Keratinocyte (primary cell): ENCODE measurements around the gene FAM78A. TPM values are rescaled to one million over a fixed set of nuclear protein-coding genes. Genes with fewer than 3 reads are reported as not detected.
A peak's percentile ranks its signal among the peaks of the same experiment; 100 is the strongest.

ENCODE experiments used
- DNase-seq: peaks from one replicate; pipeline ENCODE4 v3.0.0-alpha.2; 2011; ENCODE audit warnings: low read depth, missing footprints, low spot score
- FAIRE-seq: peaks from 2 replicates; lab custom pipeline; 2011; peaks lifted over from hg19 to GRCh38; lab: Jason Lieb, UNC
- H2AFZ ChIP-seq: 2 replicates; pipeline ENCODE4 v1.6.0; 2012; ENCODE audit warnings: low read length, control low read depth, inconsistent platforms; ENCODE audit not compliant: control insufficient read depth
- H3K27ac ChIP-seq: 2 replicates; pipeline ENCODE4 v1.5.1; 2011; ENCODE audit warnings: low read length; ENCODE audit not compliant: control insufficient read depth, insufficient read depth
- H3K27me3 ChIP-seq: 3 replicates; pipeline ENCODE4 v1.6.0; 2011; ENCODE audit warnings: low read length; ENCODE audit not compliant: control insufficient read depth, insufficient read depth; ENCODE audit errors: extremely low read depth
- H3K36me3 ChIP-seq, 2 experiments: 2 replicates in 1 of 2; 3 replicates in 1 of 2; pipeline ENCODE4 v1.5.1; 2011; ENCODE audit warnings: low read length in 2 of 2, mild to moderate bottlenecking in 1 of 2; ENCODE audit not compliant: control insufficient read depth in 2 of 2, insufficient read depth in 2 of 2; ENCODE audit errors: extremely low read depth in 1 of 2
- H3K4me1 ChIP-seq: 3 replicates; pipeline ENCODE4 v1.5.1; 2011; ENCODE audit warnings: low read length; ENCODE audit not compliant: control insufficient read depth, insufficient read depth; ENCODE audit errors: extremely low read depth
- H3K4me2 ChIP-seq: 3 replicates; pipeline ENCODE4 v1.6.0; 2011; ENCODE audit warnings: low read depth, low read length; ENCODE audit not compliant: control insufficient read depth, insufficient read depth; ENCODE audit errors: extremely low read depth
- H3K4me3 ChIP-seq, 3 experiments: fragments of 200-600 bp in 1 of 3; sonication (generic) in 1 of 3; 2 replicates in 2 of 3; 3 replicates in 1 of 3; pipeline ENCODE4 v1.5.1; 2011 to 2016; ENCODE audit warnings: low read length in 3 of 3, mild to moderate bottlenecking in 3 of 3, control low read depth in 2 of 3, inconsistent platforms in 1 of 3, low read depth in 1 of 3, mixed read lengths in 1 of 3, mixed run types in 1 of 3, moderate library complexity in 1 of 3; ENCODE audit not compliant: control insufficient read depth in 2 of 3, insufficient read depth in 2 of 3; ENCODE audit errors: extremely low read depth in 1 of 3
- H3K79me2 ChIP-seq: 2 replicates; pipeline ENCODE4 v1.6.0; 2012; ENCODE audit warnings: low read length; ENCODE audit not compliant: control insufficient read depth, insufficient read depth
- H3K9ac ChIP-seq: 3 replicates; pipeline ENCODE4 v1.6.0; 2011; ENCODE audit warnings: low read length; ENCODE audit not compliant: control insufficient read depth, insufficient read depth; ENCODE audit errors: extremely low read depth
- H3K9me1 ChIP-seq: 3 replicates; pipeline ENCODE4 v1.6.0; 2011; ENCODE audit warnings: low read length; ENCODE audit not compliant: control insufficient read depth, insufficient read depth; ENCODE audit errors: extremely low read depth
- H3K9me3 ChIP-seq: 2 replicates; pipeline ENCODE4 v1.5.1; 2012; ENCODE audit warnings: low read depth, low read length; ENCODE audit not compliant: control insufficient read depth
- H4K20me1 ChIP-seq: 3 replicates; pipeline ENCODE4 v1.6.0; 2011; ENCODE audit warnings: low read length; ENCODE audit not compliant: control insufficient read depth, insufficient read depth; ENCODE audit errors: extremely low read depth
- EZH2 ChIP-seq: IDR thresholded peaks from one replicate; pipeline ENCODE4 v1.6.1; 2012; ENCODE audit warnings: inconsistent platforms, mild to moderate bottlenecking, low read length, moderate library complexity
- dilution Hi-C: fragments of 300-500 bp; cut with MboI; formaldehyde crosslinking; loops from one replicate; pipeline ENCODE4 v1.7.0; 2020; ENCODE audit warnings: low sequenced_read_pairs; ENCODE audit not compliant: extremely low pct_ligation_motif_present
- polyA plus RNA-seq, 5 experiments: library from polyadenylated mRNA; depleted of rRNA in 3 of 5; stranded (reverse) in 3 of 5; stranded (forward) in 1 of 5; unstranded in 1 of 5; fragments of >200 nt; gene quantifications; 1 replicate in 1 of 5; 2 replicates in 3 of 5; 3 replicates in 1 of 5; pipeline versions ENCODE4 v1.2.1 to v1.2.3, GENCODE V29; 2011 to 2012; ENCODE audit warnings: missing spikeins in 2 of 5, low read depth in 1 of 5, low replicate concordance in 1 of 5
- TF ChIP-seq, protein P1 (sequence below), 3 experiments: IDR thresholded peaks in 1 of 3; conservative IDR thresholded peaks in 1 of 3; optimal IDR thresholded peaks in 1 of 3; 2 replicates in 2 of 3; 3 replicates in 1 of 3; pipeline versions ENCODE3 to v1.5.1; 2011; ENCODE audit warnings: low read length in 3 of 3, mild to moderate bottlenecking in 3 of 3, moderate library complexity in 2 of 3, control low read depth in 1 of 3, inconsistent platforms in 1 of 3; ENCODE audit not compliant: insufficient read depth in 2 of 3; ENCODE audit errors: extremely low read depth in 1 of 3

Gene FAM78A
- polyA plus RNA-seq, 1 donor (not counting 4 experiments of a cell fraction or from before 2014, with no cell fraction given): 0.25 TPM

DNA sequence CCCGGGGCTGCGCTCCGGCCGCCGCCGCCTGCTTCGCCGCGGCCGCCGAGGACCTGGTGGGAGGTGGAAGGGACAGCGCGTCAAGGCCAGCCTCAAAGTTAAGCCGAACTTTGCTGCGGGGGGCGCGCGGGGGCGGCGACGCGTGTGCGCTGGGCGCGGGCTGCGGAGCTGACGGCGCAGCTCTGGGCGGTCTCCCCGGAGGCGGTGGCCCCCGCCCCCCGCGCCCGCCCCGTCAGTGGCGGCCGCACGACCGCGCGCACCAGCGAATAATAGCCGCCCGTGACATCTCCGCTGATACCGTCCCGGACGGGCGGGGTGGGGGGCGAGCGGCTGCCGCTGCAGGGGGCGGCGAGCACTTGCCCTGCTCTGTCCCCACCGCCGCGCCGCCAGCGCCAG, 579 bp upstream of the FAM78A start:
- H3K4me2 ChIP-seq: peak overlapping the region; percentile 58
- no peak for FAIRE-seq
- TF ChIP-seq, protein P1, sequence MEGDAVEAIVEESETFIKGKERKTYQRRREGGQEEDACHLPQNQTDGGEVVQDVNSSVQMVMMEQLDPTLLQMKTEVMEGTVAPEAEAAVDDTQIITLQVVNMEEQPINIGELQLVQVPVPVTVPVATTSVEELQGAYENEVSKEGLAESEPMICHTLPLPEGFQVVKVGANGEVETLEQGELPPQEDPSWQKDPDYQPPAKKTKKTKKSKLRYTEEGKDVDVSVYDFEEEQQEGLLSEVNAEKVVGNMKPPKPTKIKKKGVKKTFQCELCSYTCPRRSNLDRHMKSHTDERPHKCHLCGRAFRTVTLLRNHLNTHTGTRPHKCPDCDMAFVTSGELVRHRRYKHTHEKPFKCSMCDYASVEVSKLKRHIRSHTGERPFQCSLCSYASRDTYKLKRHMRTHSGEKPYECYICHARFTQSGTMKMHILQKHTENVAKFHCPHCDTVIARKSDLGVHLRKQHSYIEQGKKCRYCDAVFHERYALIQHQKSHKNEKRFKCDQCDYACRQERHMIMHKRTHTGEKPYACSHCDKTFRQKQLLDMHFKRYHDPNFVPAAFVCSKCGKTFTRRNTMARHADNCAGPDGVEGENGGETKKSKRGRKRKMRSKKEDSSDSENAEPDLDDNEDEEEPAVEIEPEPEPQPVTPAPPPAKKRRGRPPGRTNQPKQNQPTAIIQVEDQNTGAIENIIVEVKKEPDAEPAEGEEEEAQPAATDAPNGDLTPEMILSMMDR (optimal IDR thresholded peaks at IDR 0.05 in 1 of 3, IDR thresholded peaks at IDR 0.05 in 1 of 3, conservative IDR thresholded peaks at IDR 0.05 in 1 of 3; ENCODE audit: extremely low read depth in 1 of 3, insufficient read depth in 2 of 3, low read length in 3 of 3): no peak
- no peak for TF ChIP-seq EZH2

GRCh38 chr9:131275332-131276093, 797 bp downstream of the FAM78A start:
- Histone ChIP-seq H3K4me2 (no peak overlapping the region), H3K9ac (no peak overlapping the region), H3K4me1 (no peaks in the 10 kb centered on the region), H3K9me3 (no peaks in the 10 kb centered on the region), H3K9me1 (no peaks in the 10 kb centered on the region), H3K27me3 (peaks cover 34% of the 10 kb centered on the region), H3K27ac (no peak overlapping the region), H2AFZ (no peak overlapping the region), H3K4me3 (no peak overlapping the region), H3K79me2 (no peaks in the 10 kb centered on the region), H4K20me1 (no peaks in the 10 kb centered on the region), H3K36me3 (no peaks in the 10 kb centered on the region)
- dilution Hi-C loops: no loop called here
- FAIRE-seq (no peak), DNase-seq (no peak)
- TF ChIP-seq, protein P1 (optimal IDR thresholded peaks at IDR 0.05 in 1 of 3, IDR thresholded peaks at IDR 0.05 in 1 of 3, conservative IDR thresholded peaks at IDR 0.05 in 1 of 3; ENCODE audit: extremely low read depth in 1 of 3, insufficient read depth in 2 of 3, low read length in 3 of 3): no peak
- TF ChIP-seq EZH2: no peak

More for the DNA sequence above, 579 bp upstream of the FAM78A start:
- Histone ChIP-seq H3K9me1 (no peaks in the 10 kb centered on the region), H3K36me3 (no peaks in the 10 kb centered on the region), H3K27ac (no peak overlapping the region), H4K20me1 (no peaks in the 10 kb centered on the region), H2AFZ (no peak overlapping the region), H3K4me3 (peak overlapping the region; percentile 20 to 64 (median 28)), H3K4me1 (no peaks in the 10 kb centered on the region), H3K9ac (no peak overlapping the region), H3K9me3 (no peaks in the 10 kb centered on the region), H3K79me2 (no peaks in the 10 kb centered on the region), H3K27me3 (peaks cover 47% of the 10 kb centered on the region)
- DNase-seq: no peak
- dilution Hi-C loops: no loop called here
